ENCODE measurements around the gene ETV3L. TPM values are rescaled to one million over a fixed set of nuclear protein-coding genes. Genes with fewer than 3 reads are reported as not detected.
A peak's percentile ranks its signal among the peaks of the same experiment; 100 is the strongest.

The ETV3L gene
- not detected in 2 replicates for total RNA-seq (2014; rRNA removed; shearing (Covaris generic))
- polyA plus RNA-seq (2016; fragmentation: Nextera tagmentation; extraction: Ambion mirVana), result not detected in 2 replicates
- long read RNA-seq, partial matches to known transcripts, result 0 of 1 reads
- long read RNA-seq, other reads (novel, unspliced or antisense), result 1 of 1 reads

GRCh38 chr1:157099633-157100009 is at the start of gene ETV3L:
Gene ETV3L (minus strand): TSS chr1:157099808. CDS start chr1:157099523, 285 bp downstream.
- no peak within 1 kb of the TSS for H3K4me3 Mint-ChIP-seq
- H2AFZ ChIP-seq, result peak within 1 kb of the TSS; percentile 32; the same call in 1 of the 2 replicates
- H3K4me2 ChIP-seq, result no peak within 1 kb of the TSS
- H3K36me3 Mint-ChIP-seq (ENCODE audit: low read depth), result no peaks in the 10 kb centered on the region; the same call in 2 of the 3 replicates
- H4K20me1 ChIP-seq (replicated peaks; ENCODE audit: insufficient read depth), result no peaks in the 10 kb centered on the region
- no peaks in the 10 kb centered on the region for H3K79me2 ChIP-seq (replicated peaks; ENCODE audit: insufficient read depth)
- H3K27ac ChIP-seq (ENCODE audit: low read depth), result no peak within 1 kb of the TSS
- H3K4me3 ChIP-seq, result no peak within 1 kb of the TSS
- peaks cover 2% of the 10 kb centered on the region for H3K4me1 Mint-ChIP-seq
- DNase-seq (ENCODE audit: low spot score), result no peak
- H3K4me1 ChIP-seq (ENCODE audit: insufficient read depth), result 0 out of 2 replicates have a peak, but pooled peaks cover 3% of the 10 kb centered on the region
- no peaks in the 10 kb centered on the region for H3K9me3 Mint-ChIP-seq
- no peaks in the 10 kb centered on the region for H3K27me3 ChIP-seq (ENCODE audit: insufficient read depth)
- no peaks in the 10 kb centered on the region for H3K36me3 ChIP-seq (ENCODE audit: insufficient read depth)
- ATAC-seq, result no peak; the same call in 2 of the 3 replicates
- H3K27me3 Mint-ChIP-seq (ENCODE audit: insufficient read depth, low read depth, poor library complexity), result peaks cover 14% of the 10 kb centered on the region
- no peak within 1 kb of the TSS for H3K27ac Mint-ChIP-seq
- H3K9me2 ChIP-seq (ENCODE audit: insufficient read depth), result no peaks in the 10 kb centered on the region
- H3F3A ChIP-seq (replicated peaks; ENCODE audit: low read depth), result no peaks in the 10 kb centered on the region
- TF ChIP-seq CREB1 (CRISPR knock-in tag; IDR thresholded peaks at IDR 0.05; ENCODE audit: low read depth), result no peak
- TF ChIP-seq ZNF331 (CRISPR knock-in tag; IDR thresholded peaks at IDR 0.05; ENCODE audit: low read depth), result no peak
- no peak for TF ChIP-seq JUNB (IDR thresholded peaks at IDR 0.05; ENCODE audit: unreplicated experiment)
- TF ChIP-seq REST (IDR thresholded peaks at IDR 0.05; ENCODE audit: unreplicated experiment), result no peak
- TF ChIP-seq ZNF462 (CRISPR knock-in tag; IDR thresholded peaks at IDR 0.05), result no peak
- no peak for TF ChIP-seq EZH2phosphoT487 (IDR thresholded peaks at IDR 0.05; ENCODE audit: unreplicated experiment)
- TF ChIP-seq ETS1 (IDR thresholded peaks at IDR 0.05), result no peak
- TF ChIP-seq NANOG (IDR thresholded peaks at IDR 0.05; ENCODE audit: borderline replicate concordance), result no peak
- no peak for TF ChIP-seq POLR2AphosphoS5 (IDR thresholded peaks at IDR 0.05; ENCODE audit: low read depth)
- no peak for TF ChIP-seq ZNF114 (CRISPR knock-in tag; IDR thresholded peaks at IDR 0.05)
- no peak for TF ChIP-seq CTCF (conservative IDR thresholded peaks at IDR 0.05; ENCODE audit: low read depth in 2 of 2)
- TF ChIP-seq EZH2 (IDR thresholded peaks at IDR 0.05; ENCODE audit: low read depth, unreplicated experiment), result no peak
- TF ChIP-seq STAT1 (IDR thresholded peaks at IDR 0.05; ENCODE audit: unreplicated experiment), result no peak
